Testis (tissue), 3 donors: ENCODE data around the gene MFAP3L. TPM values are rescaled to one million over a fixed set of nuclear protein-coding genes. Genes with fewer than 3 reads are reported as not detected.

Experiments
- DNase-seq: peaks from one replicate; pipeline ENCODE4 v3.0.0-alpha.2; 2019
- H3K27ac ChIP-seq, 2 donors: fragments of 200-600 bp; sonication (generic); one replicate each; pipeline ENCODE4 v1.5.1; 2019
- H3K27me3 ChIP-seq: fragments of 200-600 bp; sonication (generic); one replicate; pipeline ENCODE4 v1.5.1; 2019
- H3K36me3 ChIP-seq: fragments of 200-600 bp; sonication (generic); one replicate; pipeline ENCODE4 v1.5.1; 2017; ENCODE audit warnings: low read depth; ENCODE audit errors: missing control alignments
- H3K4me1 ChIP-seq: fragments of 200-600 bp; sonication (generic); one replicate; pipeline ENCODE4 v1.5.1; 2019
- H3K4me3 ChIP-seq, 2 donors: fragments of 200-600 bp; sonication (generic); one replicate each; pipeline ENCODE4 v1.5.1; 2017 to 2019
- H3K9me3 ChIP-seq: fragments of 200-600 bp; sonication (generic); one replicate; pipeline ENCODE4 v1.5.1; 2017
- POLR2A ChIP-seq: fragments of 450-650 bp; IDR thresholded peaks from one replicate; pipeline ENCODE4 v1.6.1; 2017; ENCODE audit warnings: antibody characterized with exemption, mild to moderate bottlenecking, moderate library complexity
- WGBS, 2 donors: methylation state at CpG; one replicate each; pipeline ENCODE4 v1.1.5; 2018; 5-methylcytosine and 5-hydroxymethylcytosine counted together
- intact Hi-C: fragments of 100-400 bp; cut with DNase I; formaldehyde crosslinking; loops from one replicate; pipeline ENCODE4 v1.15.1; 2023; ENCODE audit warnings: low total_unique reads
- polyA plus RNA-seq: library from polyadenylated mRNA; stranded (reverse); fragments of 350-450 nt; fragmentation: Illumina TruSeq; extraction: RNeasy Lipid Tissue Mini Kit (QIAGEN cat#74804); gene quantifications from one replicate; pipeline ENCODE4 v1.2.3, GENCODE V29; 2014; ENCODE audit warnings: low read depth, low replicate concordance; ENCODE audit not compliant: insufficient read depth
- total RNA-seq, 2 donors: library from RNA; depleted of rRNA; stranded (reverse); fragments of >200 nt; gene quantifications; one replicate each; pipeline ENCODE4 v1.2.3, GENCODE V29; 2016
- TF ChIP-seq, protein P1 (sequence below), 3 experiments: fragments of 450-650 bp in 2 of 3; fragments of 200-600 bp in 1 of 3; sonication (generic) in 1 of 3; IDR thresholded peaks; one replicate each; pipeline ENCODE4 v1.5.1; 2016 to 2019; ENCODE audit warnings: antibody characterized with exemption in 3 of 3, mild to moderate bottlenecking in 2 of 3, moderate library complexity in 1 of 3

Gene MFAP3L
- total and polyA plus RNA-seq, 3 donors from 2014 or later: 41.4 to 113 (median 78.6) TPM

DNA sequence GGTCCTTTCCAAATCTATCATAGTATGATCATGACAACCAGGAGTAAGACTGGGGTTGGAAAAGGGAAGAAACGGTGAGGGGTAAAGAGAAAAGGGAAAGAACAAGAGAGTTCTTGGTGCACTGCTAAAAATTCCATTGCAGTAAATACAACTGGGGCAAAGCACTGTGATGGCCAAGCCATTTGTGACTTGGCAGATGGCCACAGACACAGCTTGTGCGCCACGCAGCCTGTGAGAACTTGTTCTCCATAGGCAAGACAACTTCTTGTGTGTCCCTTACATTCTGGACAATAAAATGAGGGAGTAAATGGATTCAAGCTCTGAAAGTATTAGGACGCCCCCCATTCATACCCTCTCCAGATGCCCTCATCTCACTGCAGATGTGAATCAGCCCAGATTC lies 10.9 kb downstream of the MFAP3L start:
- Histone ChIP-seq H3K27me3 (no peaks in the 10 kb centered on the region), H3K4me1 (no peaks in the 10 kb centered on the region), H3K27ac (no peak overlapping the region), H3K4me3 (no peak overlapping the region), H3K36me3 (no peaks in the 10 kb centered on the region), H3K9me3 (no peaks in the 10 kb centered on the region)
- intact Hi-C loops: no loop called here
- no peak for TF ChIP-seq POLR2A
- TF ChIP-seq, protein P1, sequence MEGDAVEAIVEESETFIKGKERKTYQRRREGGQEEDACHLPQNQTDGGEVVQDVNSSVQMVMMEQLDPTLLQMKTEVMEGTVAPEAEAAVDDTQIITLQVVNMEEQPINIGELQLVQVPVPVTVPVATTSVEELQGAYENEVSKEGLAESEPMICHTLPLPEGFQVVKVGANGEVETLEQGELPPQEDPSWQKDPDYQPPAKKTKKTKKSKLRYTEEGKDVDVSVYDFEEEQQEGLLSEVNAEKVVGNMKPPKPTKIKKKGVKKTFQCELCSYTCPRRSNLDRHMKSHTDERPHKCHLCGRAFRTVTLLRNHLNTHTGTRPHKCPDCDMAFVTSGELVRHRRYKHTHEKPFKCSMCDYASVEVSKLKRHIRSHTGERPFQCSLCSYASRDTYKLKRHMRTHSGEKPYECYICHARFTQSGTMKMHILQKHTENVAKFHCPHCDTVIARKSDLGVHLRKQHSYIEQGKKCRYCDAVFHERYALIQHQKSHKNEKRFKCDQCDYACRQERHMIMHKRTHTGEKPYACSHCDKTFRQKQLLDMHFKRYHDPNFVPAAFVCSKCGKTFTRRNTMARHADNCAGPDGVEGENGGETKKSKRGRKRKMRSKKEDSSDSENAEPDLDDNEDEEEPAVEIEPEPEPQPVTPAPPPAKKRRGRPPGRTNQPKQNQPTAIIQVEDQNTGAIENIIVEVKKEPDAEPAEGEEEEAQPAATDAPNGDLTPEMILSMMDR (IDR thresholded peaks at IDR 0.05): no peak
- DNase-seq: no peak
- WGBS, 2 donors: 72 to 82% methylated on average over 4 of the region's 4 CpGs

DNA sequence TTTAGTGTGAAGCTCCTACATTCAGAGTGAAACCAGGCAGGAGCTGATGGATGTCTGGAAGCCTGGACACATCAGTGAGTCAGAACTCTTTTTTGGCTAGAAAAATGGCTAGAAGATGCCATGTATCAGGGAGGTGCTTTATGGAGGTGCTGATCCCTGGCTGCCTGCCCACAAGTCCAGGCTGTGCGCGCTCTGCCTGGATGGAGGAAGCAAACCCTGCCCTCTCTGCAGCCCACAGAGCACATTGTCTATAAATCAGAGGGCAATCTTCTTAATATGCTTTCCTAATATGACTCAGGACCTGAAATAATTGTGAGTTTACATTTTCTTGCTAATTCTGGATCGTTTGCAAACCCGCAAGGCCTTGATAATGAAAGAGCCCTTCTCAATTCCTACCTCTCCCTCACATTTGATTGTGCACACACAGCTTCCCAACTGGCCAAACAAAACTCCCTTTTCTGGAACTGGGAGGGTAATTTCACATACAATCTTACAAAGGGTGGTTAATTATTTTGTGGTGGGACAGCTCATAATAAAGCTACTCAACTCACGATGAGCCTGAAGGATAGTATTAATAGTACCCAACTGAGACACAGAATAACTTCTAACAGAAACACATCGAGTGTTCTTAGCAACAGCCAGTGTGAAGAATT lies 11.7 kb downstream of the MFAP3L start:
- intact Hi-C loops: no loop called here
- Histone ChIP-seq H3K4me1 (no peaks in the 10 kb centered on the region), H3K27me3 (no peaks in the 10 kb centered on the region), H3K4me3 (no peak overlapping the region), H3K36me3 (no peaks in the 10 kb centered on the region), H3K27ac (no peak overlapping the region), H3K9me3 (no peaks in the 10 kb centered on the region)
- no peak for DNase-seq
- WGBS, 2 donors: 52 to 64% methylated on average over 6 of the region's 6 CpGs
- TF ChIP-seq POLR2A: no peak
- TF ChIP-seq, protein P1 (IDR thresholded peaks at IDR 0.05): no peak

DNA sequence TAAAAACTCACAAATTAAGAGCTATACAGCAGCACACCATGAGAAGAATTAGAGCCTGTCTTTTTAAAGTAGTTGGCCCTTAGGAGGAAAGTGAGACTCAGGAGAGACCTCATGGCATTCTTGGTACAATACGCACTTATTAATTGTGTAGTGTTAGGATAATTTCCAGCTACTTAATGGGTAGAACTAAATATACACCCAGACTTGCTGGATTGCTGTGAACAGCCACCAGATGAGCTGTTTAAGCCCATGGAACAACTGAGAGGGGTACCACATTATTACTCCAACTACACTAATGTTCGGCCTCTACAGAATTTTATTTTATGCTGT lies 13.6 kb downstream of the MFAP3L start:
- intact Hi-C loops: no loop called here

DNA sequence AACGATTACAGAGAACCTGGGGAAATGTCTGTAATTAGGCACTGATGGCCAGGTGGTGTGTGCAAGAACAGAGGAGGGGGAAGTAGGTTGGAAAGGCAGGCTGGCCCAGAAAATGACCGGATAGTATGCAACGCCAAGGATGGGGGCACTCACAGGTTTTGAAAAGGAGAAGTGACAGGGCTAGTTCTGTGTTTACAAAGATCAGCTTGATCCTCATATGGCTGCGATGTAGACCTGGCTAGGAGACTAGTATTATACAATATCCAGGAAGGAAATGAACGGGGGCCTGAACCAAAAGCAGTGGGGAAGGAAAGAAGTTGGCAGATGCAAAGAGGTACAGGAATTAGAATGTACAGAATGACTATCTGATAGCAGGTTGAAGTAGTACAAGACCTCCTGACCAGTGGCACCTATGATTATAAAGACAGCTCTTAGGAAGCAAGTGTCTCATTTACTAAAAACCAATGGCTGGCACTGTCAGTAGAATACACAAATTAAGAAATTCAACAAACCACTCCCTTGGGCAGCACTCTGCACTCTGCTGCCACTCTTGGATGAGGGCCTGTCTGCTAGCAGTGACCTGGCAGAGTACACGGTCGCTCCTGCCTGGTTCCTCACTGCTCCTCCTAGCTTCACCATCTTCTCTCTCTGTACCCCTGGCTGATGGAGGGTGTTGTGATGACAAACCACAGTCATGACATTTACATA lies 14.1 kb downstream of the MFAP3L start:
- TF ChIP-seq, protein P1 (IDR thresholded peaks at IDR 0.05): no peak
- no peak for TF ChIP-seq POLR2A
- intact Hi-C loops: no loop called here
- H3K27ac ChIP-seq: no peak overlapping the region
- no peak for DNase-seq
- no peaks in the 10 kb centered on the region for H3K9me3 ChIP-seq
- WGBS, 2 donors: 71 to 77% methylated on average over 7 of the region's 7 CpGs
- no peaks in the 10 kb centered on the region for H3K27me3 ChIP-seq
- no peaks in the 10 kb centered on the region for H3K36me3 ChIP-seq
- H3K4me3 ChIP-seq: no peak overlapping the region
- H3K4me1 ChIP-seq: no peaks in the 10 kb centered on the region

More for the DNA sequence above, 13.6 kb downstream of the MFAP3L start:
- Histone ChIP-seq H3K4me1 (no peaks in the 10 kb centered on the region), H3K9me3 (no peaks in the 10 kb centered on the region), H3K27me3 (no peaks in the 10 kb centered on the region), H3K4me3 (no peak overlapping the region), H3K27ac (no peak overlapping the region), H3K36me3 (no peaks in the 10 kb centered on the region)
- TF ChIP-seq, protein P1 (IDR thresholded peaks at IDR 0.05): no peak
- TF ChIP-seq POLR2A: no peak
- WGBS, 2 donors: 90 to 94% methylated on average over 2 of the region's 2 CpGs
- DNase-seq: no peak

DNA sequence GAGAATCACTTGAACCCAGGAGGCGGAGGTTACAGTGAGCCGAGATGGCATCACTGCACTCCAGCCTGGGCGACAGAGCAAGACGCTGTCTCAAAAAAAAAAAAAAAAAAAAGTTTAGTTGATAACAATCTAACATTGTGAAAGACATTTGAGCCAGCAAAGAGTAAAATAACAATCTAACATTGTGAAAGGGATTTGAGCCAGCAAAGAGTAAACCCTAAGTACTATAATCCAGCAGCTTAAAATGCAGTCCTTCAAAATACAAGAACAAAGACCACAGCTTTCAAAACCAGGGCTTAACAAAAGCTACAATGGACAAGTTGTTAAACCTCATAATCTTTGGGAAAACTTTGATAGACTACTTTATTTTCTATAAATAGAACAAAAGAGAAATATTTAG lies 16.9 kb downstream of the MFAP3L start:
- intact Hi-C loops: no loop called here
- H3K36me3 ChIP-seq: no peaks in the 10 kb centered on the region
- no peak for TF ChIP-seq POLR2A
- TF ChIP-seq, protein P1 (IDR thresholded peaks at IDR 0.05): no peak
- no peaks in the 10 kb centered on the region for H3K27me3 ChIP-seq
- H3K27ac ChIP-seq: no peak overlapping the region
- DNase-seq: no peak
- WGBS, 2 donors: 93 to 96% methylated on average over 4 of the region's 4 CpGs
- H3K9me3 ChIP-seq: no peaks in the 10 kb centered on the region
- H3K4me1 ChIP-seq: peaks cover 3% of the 10 kb centered on the region
- H3K4me3 ChIP-seq: no peak overlapping the region
